IMR-90 (cell line): ENCODE measurements around the gene CADM4. TPM values are rescaled to one million over a fixed set of nuclear protein-coding genes. Genes with fewer than 3 reads are reported as not detected.

Experiments
- ATAC-seq: fragments of 200-7000 bp; cut with Tn5 transposase; 2 replicates; pipeline ENCODE4 v1.9.1; 2020; ENCODE audit warnings: low read depth, mild to moderate bottlenecking, moderate library complexity
- BruUV-seq: library from RNA; stranded (reverse); fragments of 400-500 nt; replicated peaks from 2 replicates; lab custom pipeline; 2021; lab: Mats Ljungman, UMichigan
- CTCF ChIA-PET: fragments of 300-600 bp; formaldehyde crosslinking; extraction: SDS; loops from one replicate; lab custom pipeline; 2021; ENCODE audit warnings: antibody characterized with exemption; lab: Yijun Ruan, JAX
- POLR2A ChIA-PET: fragments of 300-600 bp; sonication (Branson Sonifier 250); formaldehyde crosslinking; loops from one replicate; lab custom pipeline; 2022; ENCODE audit warnings: antibody characterized with exemption; ENCODE audit not compliant: unreplicated experiment; lab: Charles Lee
- DNase-seq: peaks from one replicate; pipeline ENCODE4 v3.0.0; 2013
- H2AFZ ChIP-seq: replicated peaks from 2 replicates; pipeline ENCODE3; 2013; ENCODE audit warnings: low read length, mild to moderate bottlenecking; ENCODE audit not compliant: poor library complexity
- H2AK5ac ChIP-seq: 2 replicates; pipeline ENCODE4 v1.6.1; 2013; ENCODE audit warnings: low read depth, low read length, inconsistent platforms
- H2AK9ac ChIP-seq: replicated peaks from 2 replicates; pipeline ENCODE3; 2013; ENCODE audit warnings: mild to moderate bottlenecking, low read depth, low read length, moderate library complexity; ENCODE audit not compliant: poor library complexity
- H2BK120ac ChIP-seq: 2 replicates; pipeline ENCODE4 v1.6.1; 2013; ENCODE audit warnings: low read depth, low read length, inconsistent platforms
- H2BK15ac ChIP-seq: 3 replicates; pipeline ENCODE4 v1.6.1; 2013; ENCODE audit warnings: low read depth, low read length, inconsistent platforms
- H2BK20ac ChIP-seq: 2 replicates; pipeline ENCODE4 v1.6.1; 2013; ENCODE audit warnings: low read depth, mild to moderate bottlenecking, inconsistent platforms, low read length, moderate library complexity
- H2BK5ac ChIP-seq: 2 replicates; pipeline ENCODE4 v1.6.1; 2013; ENCODE audit warnings: mild to moderate bottlenecking, low read depth, low read length, inconsistent platforms; ENCODE audit not compliant: poor library complexity, severe bottlenecking
- H3K14ac ChIP-seq: replicated peaks from 2 replicates; pipeline ENCODE4 v1.6.1; 2013; ENCODE audit warnings: low read depth, low read length, inconsistent platforms
- H3K18ac ChIP-seq: 2 replicates; pipeline ENCODE4 v1.6.1; 2013; ENCODE audit warnings: low read depth, low read length, control low read depth
- H3K23ac ChIP-seq: 2 replicates; pipeline ENCODE4 v1.6.1; 2013; ENCODE audit warnings: low read depth, low read length, inconsistent platforms
- H3K27ac ChIP-seq: 2 replicates; pipeline ENCODE4 v1.5.1; 2013; ENCODE audit warnings: mild to moderate bottlenecking, control low read depth, low read length; ENCODE audit not compliant: insufficient read depth
- H3K27me3 ChIP-seq: 2 replicates; pipeline ENCODE4 v1.6.1; 2013; ENCODE audit warnings: low read length; ENCODE audit not compliant: control insufficient read depth, insufficient read depth
- H3K36me3 ChIP-seq: 2 replicates; pipeline ENCODE4 v1.6.1; 2013; ENCODE audit warnings: low read length, mixed read lengths; ENCODE audit not compliant: control insufficient read depth, insufficient read depth
- H3K4ac ChIP-seq: 2 replicates; pipeline ENCODE4 v1.6.1; 2013; ENCODE audit warnings: low read depth, low read length, inconsistent platforms
- H3K4me1 ChIP-seq: 2 replicates; pipeline ENCODE4 v1.6.1; 2013; ENCODE audit warnings: low read length, mixed read lengths; ENCODE audit not compliant: control insufficient read depth, insufficient read depth
- H3K4me2 ChIP-seq: 2 replicates; pipeline ENCODE4 v1.6.1; 2013; ENCODE audit warnings: low read depth, mild to moderate bottlenecking, control low read depth, low read length, moderate library complexity
- H3K4me3 ChIP-seq: 2 replicates; pipeline ENCODE4 v1.5.1; 2013; ENCODE audit warnings: low read depth, mild to moderate bottlenecking, control low read depth, low read length, moderate library complexity; ENCODE audit not compliant: insufficient read depth
- H3K56ac ChIP-seq: 2 replicates; pipeline ENCODE4 v1.6.1; 2013; ENCODE audit warnings: low read length, inconsistent platforms; ENCODE audit not compliant: insufficient read depth; ENCODE audit errors: extremely low read depth
- H3K79me1 ChIP-seq, 2 experiments: 2 replicates each; pipeline ENCODE4 v1.6.1; 2013; ENCODE audit warnings: low read length in 2 of 2, inconsistent platforms in 1 of 2, low read depth in 1 of 2
- H3K9ac ChIP-seq: 2 replicates; pipeline ENCODE4 v1.6.1; 2013; ENCODE audit warnings: low read depth, low read length, control low read depth
- H3K9me1 ChIP-seq: 2 replicates; pipeline ENCODE4 v1.6.1; 2013; ENCODE audit warnings: low read length, inconsistent platforms; ENCODE audit not compliant: insufficient read depth
- H3K9me3 ChIP-seq: 2 replicates; pipeline ENCODE4 v1.6.1; 2013; ENCODE audit warnings: low read length; ENCODE audit not compliant: control insufficient read depth, insufficient read depth
- H4K20me1 ChIP-seq: 2 replicates; pipeline ENCODE4 v1.6.1; 2013; ENCODE audit warnings: low read length, inconsistent platforms; ENCODE audit not compliant: insufficient read depth
- H4K5ac ChIP-seq: 2 replicates; pipeline ENCODE4 v1.6.1; 2013; ENCODE audit warnings: mild to moderate bottlenecking, low read depth, low read length, control low read depth
- H4K8ac ChIP-seq, 2 experiments: 2 replicates each; pipeline ENCODE4 v1.6.1; 2013; ENCODE audit warnings: low read depth in 2 of 2, low read length in 2 of 2, control low read depth in 1 of 2, inconsistent platforms in 1 of 2
- H4K91ac ChIP-seq: 2 replicates; pipeline ENCODE4 v1.6.1; 2013; ENCODE audit warnings: low read depth, low read length, inconsistent platforms; ENCODE audit not compliant: insufficient read depth
- FOS ChIP-seq: fragments of 150-350 bp; IDR thresholded peaks from 2 replicates; pipeline ENCODE4 v1.6.1; 2016; ENCODE audit warnings: low read depth, low read length
- MAFK ChIP-seq: IDR thresholded peaks from 2 replicates; pipeline ENCODE4 v1.6.1; 2012; ENCODE audit warnings: low read depth, low read length, improper control_type of control experiment
- MAZ ChIP-seq: IDR thresholded peaks from 2 replicates; pipeline ENCODE4 v1.6.1; 2012; ENCODE audit warnings: low read depth, mild to moderate bottlenecking, low read length, improper control_type of control experiment, moderate library complexity, borderline replicate concordance
- MXI1 ChIP-seq: IDR thresholded peaks from 2 replicates; pipeline ENCODE4 v1.6.1; 2012; ENCODE audit warnings: low read depth, mild to moderate bottlenecking, low read length, moderate library complexity, borderline replicate concordance
- RAD21 ChIP-seq: IDR thresholded peaks from 2 replicates; pipeline ENCODE4 v1.6.1; 2012; ENCODE audit warnings: low read length, improper control_type of control experiment
- RFX5 ChIP-seq: IDR thresholded peaks from 2 replicates; pipeline ENCODE4 v1.8.0; 2012; ENCODE audit warnings: low read depth, mild to moderate bottlenecking, low read length, moderate library complexity
- SMC3 ChIP-seq: fragments of 150-350 bp; IDR thresholded peaks from 2 replicates; pipeline ENCODE4 v1.6.1; 2016; ENCODE audit warnings: low read depth, mild to moderate bottlenecking, antibody characterized with exemption, low read length, moderate library complexity
- USF2 ChIP-seq: fragments of 150-350 bp; IDR thresholded peaks from 2 replicates; pipeline ENCODE4 v1.6.1; 2017; ENCODE audit warnings: mild to moderate bottlenecking, antibody characterized with exemption, low read length, low read depth
- WGBS, 2 experiments: methylation state at CpG; one replicate each; pipeline versions ENCODE4 v1.1.5 to v1.1.7; 2013; ENCODE audit warnings: missing lambda C conversion rate in 2 of 2; ENCODE audit not compliant: insufficient read length in 1 of 2; ENCODE audit errors: extremely low coverage in 2 of 2; 5-methylcytosine and 5-hydroxymethylcytosine counted together
- dilution Hi-C: fragments of 300-500 bp; cut with HindIII; formaldehyde crosslinking; loops from one replicate; pipeline ENCODE4 v1.14.3; 2018; ENCODE audit warnings: low sequenced_read_pairs; ENCODE audit not compliant: unreplicated experiment
- in situ Hi-C: fragments of 300-500 bp; cut with MboI; formaldehyde crosslinking; loops from 3 replicates; pipeline ENCODE4 v1.14.3; 2019; ENCODE audit warnings: low sequenced_read_pairs, inconsistent platforms, mixed read lengths
- intact Hi-C: fragments of 100-400 bp; cut with micrococcal nuclease; formaldehyde crosslinking; loops from 2 replicates; pipeline ENCODE4 v1.10.0; 2022
- polyA plus RNA-seq, 3 experiments: library from polyadenylated mRNA; depleted of rRNA; stranded (reverse); fragments of >200 nt; gene quantifications; 2 replicates each; pipeline ENCODE4 v1.2.3, GENCODE V29; 2012; ENCODE audit warnings: low replicate concordance in 1 of 3
- total RNA-seq: library from RNA; depleted of rRNA; stranded (reverse); fragments of >200 nt; gene quantifications from 2 replicates; pipeline ENCODE4 v1.2.3, GENCODE V29; 2012
- TF ChIP-seq, protein P1 (sequence below): fragments of 150-350 bp; IDR thresholded peaks from 2 replicates; pipeline ENCODE4 v1.6.1; 2016; ENCODE audit warnings: low read depth, mild to moderate bottlenecking, low read length, moderate library complexity, borderline replicate concordance

CADM4 gene
- total and polyA plus RNA-seq, 2 of the 4 experiments (the other 2 are of a cell fraction), result 2.0 to 4.9 TPM

DNA sequence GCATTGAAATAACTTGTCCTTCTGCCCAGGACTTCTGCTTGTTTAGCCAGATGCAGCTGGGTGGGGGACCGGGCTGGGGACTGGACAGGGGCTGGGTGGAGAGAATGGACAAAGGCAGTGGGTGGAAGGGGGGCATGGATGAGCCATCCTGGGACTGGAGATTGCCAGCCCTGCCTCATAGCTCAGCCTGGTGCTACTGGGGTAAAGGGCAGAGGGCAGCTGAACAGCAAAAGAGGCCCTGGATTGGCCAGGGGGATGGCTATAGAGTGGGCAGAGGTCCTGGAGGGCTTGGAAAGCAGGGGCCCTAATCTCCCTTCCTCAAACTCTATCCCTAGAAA lies 48.0 kb upstream of the CADM4 start (continued):
- TF ChIP-seq, protein P1, sequence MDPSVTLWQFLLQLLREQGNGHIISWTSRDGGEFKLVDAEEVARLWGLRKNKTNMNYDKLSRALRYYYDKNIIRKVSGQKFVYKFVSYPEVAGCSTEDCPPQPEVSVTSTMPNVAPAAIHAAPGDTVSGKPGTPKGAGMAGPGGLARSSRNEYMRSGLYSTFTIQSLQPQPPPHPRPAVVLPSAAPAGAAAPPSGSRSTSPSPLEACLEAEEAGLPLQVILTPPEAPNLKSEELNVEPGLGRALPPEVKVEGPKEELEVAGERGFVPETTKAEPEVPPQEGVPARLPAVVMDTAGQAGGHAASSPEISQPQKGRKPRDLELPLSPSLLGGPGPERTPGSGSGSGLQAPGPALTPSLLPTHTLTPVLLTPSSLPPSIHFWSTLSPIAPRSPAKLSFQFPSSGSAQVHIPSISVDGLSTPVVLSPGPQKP, result no peak
- TF ChIP-seq FOS (no peak), RAD21 (no peak), MAFK (no peak), MXI1 (no peak)

GRCh38 chr19:43684326-43684725 lies 44.7 kb upstream of the CADM4 start:
- Histone ChIP-seq H2BK20ac (no peak overlapping the region), H3K4me1 (peaks cover 2% of the 10 kb centered on the region; the same call in 1 of the 2 replicates), H4K91ac (no peak overlapping the region), H3K14ac (no peak overlapping the region), H2BK5ac (no peak overlapping the region), H2AFZ (no peak overlapping the region), H3K4me3 (no peak overlapping the region), H4K20me1 (no peaks in the 10 kb centered on the region), H3K23ac (no peak overlapping the region), H2AK9ac (no peak overlapping the region), H3K79me1 (no peaks in the 10 kb centered on the region), H2BK15ac (no peak overlapping the region), H3K9me3 (no peaks in the 10 kb centered on the region), H2BK120ac (no peak overlapping the region), H3K27ac (no peak overlapping the region), H4K8ac (no peak overlapping the region), H4K5ac (no peak overlapping the region), H2AK5ac (no peak overlapping the region), H3K9ac (no peak overlapping the region), H3K4me2 (no peak overlapping the region), H3K18ac (no peak overlapping the region), H3K4ac (no peak overlapping the region), H3K36me3 (no peaks in the 10 kb centered on the region), H3K56ac (no peak overlapping the region), H3K9me1 (no peaks in the 10 kb centered on the region), H3K27me3 (no peaks in the 10 kb centered on the region; the same call in 1 of the 2 replicates)
- DNase-seq (no peak), ATAC-seq (no peak)
- TF ChIP-seq, protein P1, result no peak
- TF ChIP-seq USF2 (no peak), RAD21 (no peak), RFX5 (no peak), MAZ (no peak), MXI1 (no peak), SMC3 (no peak), MAFK (no peak)
- ChIA-PET POLR2A (no interaction called here), CTCF (no interaction called here)
- no TSS peak for BruUV-seq
- in situ Hi-C loops, result no loop called here
- WGBS, 2 experiments, result no CpG with 5 or more reads among the region's 1 CpG
- dilution Hi-C loops, result no loop called here
- intact Hi-C loops, result no loop called here
